GM18520 (cell line): ENCODE data around the gene GJA3.

Source experiments
- ATAC-seq: cut with Tn5 transposase; IDR thresholded peaks from one replicate; pipeline ENCODE4 v1.9.1; 2021; ENCODE audit not compliant: unreplicated experiment

Gene GJA3

DNA sequence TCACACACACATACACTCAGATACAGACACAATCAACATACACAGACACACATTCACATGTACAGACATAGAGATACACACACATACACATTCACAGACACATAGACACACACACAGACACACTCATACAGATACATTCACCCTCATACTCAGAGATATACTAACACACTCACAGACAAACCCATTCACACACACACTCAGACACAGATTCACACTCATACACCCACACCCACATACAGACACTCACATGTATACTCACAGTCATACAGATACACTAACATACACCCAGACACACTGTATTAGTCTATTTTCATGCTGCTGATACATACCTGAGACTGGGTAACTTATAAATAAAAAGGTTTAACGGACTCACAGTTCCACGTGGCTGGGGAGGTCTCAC lies 30.8 kb downstream of the GJA3 start:
- no peak for ATAC-seq

- ATAC-seq = no peak
Measured at GRCh38 chr13:20129076-20129475, 31.8 kb downstream of the GJA3 start.

DNA sequence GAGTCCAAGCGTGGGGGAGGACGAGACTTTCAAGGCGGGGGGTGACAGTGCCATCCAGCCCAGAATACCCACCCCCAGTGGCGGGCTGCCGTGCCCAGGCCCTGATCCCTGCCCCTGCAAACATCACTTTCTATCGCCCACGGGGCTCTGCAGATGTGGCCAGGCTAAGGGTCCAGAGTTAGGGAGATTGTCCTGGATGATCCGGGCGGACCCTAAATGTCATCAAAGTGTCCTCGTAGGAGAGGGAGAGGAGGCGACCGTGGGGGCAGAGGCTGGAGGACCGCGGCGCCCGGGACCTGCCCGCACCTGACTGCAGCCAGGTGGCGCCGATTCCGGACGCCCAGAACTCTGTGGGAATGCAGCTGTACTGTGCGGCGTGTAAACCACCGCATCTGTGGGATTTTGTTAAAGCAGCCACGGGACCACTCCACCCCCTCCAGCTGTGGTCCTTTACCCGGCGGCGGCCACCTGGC lies 32.4 kb downstream of the GJA3 start:
- no peak for ATAC-seq

DNA sequence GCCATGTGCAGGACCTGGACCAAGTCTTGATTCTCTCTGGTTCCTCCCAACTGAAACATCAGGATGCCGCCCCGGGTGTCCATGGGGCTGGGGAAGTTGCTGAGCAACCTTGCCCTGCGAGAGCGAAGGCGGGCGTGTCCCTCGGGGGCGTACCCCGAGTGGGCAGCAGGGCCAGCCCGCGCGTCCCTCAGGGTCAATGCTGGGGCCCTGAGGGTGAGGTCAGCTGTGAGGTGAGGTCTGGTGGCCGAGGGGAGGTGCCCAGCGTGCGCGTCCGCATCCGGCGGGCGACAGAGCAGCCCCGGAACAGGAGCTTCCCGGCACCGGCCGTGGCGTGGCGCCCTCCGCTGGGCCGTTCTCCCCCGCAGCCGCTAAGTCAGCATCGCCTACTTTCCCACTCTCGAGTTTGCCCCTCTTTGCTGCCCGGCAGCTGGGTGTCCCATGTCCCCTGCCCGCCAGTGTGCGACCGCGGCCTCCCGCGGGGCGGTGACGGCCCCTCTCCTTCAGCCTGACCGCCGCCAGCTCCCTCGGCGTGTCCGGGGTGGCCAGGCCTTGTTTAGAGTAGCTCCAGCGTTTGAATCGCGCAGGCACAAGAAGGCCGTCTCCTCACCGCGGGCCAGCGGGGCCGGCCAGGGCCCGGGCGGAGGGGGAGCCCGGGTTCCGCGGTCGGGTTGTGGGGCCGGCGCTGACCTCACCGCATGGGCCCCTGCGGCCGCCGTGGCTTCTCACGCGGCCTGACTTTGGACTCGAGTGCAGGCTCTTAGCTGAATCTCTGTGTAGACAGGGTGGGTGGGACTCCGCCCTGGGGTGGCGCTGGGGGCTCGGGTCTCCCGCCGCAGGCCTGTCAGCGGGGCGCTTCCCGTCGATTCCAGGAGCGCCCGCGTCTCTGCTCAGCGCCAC lies 33.0 kb downstream of the GJA3 start:
- no peak for ATAC-seq

DNA sequence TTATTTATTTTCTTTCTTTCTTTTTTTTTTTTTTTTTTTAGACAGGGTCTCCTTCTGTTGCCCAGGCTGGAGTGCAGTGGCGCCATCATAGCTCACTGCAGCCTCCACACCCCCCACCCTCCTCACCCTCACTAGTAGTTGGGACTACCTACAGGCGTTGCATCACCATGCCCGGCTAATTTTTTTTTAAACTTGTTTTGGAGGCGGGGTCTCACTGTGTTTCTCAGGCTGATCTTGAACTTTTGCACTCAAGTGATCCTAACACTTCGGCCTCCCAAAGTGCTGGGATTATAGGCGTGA lies 33.6 kb downstream of the GJA3 start:
- no peak for ATAC-seq

DNA sequence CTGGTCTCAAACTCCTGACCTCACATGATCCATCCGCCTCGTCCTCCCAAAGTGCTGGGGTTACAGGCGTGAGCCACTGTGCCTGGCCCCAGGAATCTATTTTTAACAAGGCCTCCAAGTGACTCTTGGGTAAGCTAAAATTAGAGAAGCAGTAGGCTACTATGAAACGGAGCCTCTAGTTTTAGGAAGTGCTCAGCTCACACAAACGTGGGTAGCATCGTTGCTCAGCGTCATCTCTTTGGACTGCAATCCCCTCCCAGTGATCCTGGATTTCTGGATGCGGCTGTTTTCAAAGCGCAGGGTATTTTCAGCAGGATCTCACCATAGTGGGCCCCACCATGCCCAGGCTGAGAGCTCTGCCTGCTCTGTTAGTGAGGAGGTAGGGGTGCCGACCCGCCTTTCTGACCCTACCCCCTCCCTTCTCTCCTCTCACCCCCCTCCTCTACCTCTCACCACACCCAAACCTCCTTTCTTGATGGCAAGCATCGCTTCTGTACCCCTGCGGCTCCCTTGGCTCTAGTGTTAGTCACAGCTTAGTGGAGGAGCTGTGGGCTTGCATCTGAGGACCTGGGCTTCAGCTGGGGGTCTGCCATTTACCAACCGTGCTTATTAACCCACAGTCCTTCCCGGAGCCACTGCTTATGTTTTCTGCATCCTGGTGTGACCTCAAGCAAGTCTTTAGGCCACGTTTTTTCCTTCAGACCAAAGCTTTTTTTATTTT lies 34.2 kb downstream of the GJA3 start:
- ATAC-seq = no peak

DNA sequence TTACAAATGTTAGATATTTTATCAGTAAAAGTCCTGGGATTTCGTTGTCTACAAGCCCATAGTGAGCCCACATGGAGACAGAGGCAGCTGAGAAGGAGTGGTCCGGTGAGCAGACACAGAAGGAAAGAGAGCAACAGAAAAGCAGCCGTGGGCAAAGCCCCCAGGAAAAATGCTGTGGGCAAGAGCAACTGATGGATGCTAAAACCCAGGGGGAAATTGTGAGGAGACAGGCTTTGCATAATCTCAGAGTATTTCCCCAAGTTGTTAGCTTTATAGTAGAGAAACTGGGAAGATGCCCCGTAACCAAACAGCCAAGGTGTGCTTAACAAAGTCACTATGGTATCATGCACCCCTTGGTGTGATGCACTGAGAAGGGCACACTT lies 35.1 kb downstream of the GJA3 start:
- ATAC-seq = no peak

- no peak for ATAC-seq
Measured at GRCh38 chr13:20125129-20125782, 35.6 kb downstream of the GJA3 start.

DNA sequence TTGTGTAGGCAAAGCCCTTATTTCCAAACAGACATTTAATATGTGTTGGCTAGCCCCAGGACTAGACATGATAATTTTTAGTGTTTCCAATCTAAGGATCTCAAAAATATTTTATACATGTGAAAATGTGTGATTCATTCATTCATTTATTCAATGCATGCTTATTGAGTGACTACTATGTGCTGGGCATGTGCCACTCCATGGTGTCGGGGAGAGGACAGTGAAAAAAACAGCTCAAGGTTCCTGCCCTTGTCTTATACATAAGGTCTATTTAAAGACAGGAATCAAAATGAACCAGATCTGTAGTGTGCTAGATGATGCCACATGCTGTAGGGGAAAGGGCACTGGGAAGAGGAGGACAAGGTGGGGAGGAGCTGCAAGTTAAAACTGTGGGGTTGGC lies 36.5 kb downstream of the GJA3 start:
- no peak for ATAC-seq

- ATAC-seq = no peak
Measured at GRCh38 chr13:20121159-20121525, 39.7 kb downstream of the GJA3 start.

DNA sequence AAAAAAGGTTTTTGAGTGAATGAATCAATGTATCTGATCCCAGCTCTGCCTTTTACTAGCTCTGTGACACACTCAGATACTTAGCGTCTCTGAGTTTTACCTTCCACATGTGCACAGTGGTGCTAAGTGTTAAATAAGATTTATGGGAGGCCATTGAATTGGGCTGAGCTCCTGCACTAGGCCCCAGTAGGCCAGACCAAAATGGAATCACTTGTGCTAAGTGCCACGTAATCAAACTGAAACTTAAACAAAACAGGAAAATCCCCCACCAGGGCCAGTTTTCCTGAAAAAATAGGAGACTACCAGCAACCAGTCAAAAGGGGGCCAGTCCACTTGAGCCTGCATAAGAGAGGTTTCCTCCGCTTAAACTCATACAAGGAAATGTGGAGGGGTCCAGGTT lies 40.9 kb downstream of the GJA3 start:
- ATAC-seq = no peak

DNA sequence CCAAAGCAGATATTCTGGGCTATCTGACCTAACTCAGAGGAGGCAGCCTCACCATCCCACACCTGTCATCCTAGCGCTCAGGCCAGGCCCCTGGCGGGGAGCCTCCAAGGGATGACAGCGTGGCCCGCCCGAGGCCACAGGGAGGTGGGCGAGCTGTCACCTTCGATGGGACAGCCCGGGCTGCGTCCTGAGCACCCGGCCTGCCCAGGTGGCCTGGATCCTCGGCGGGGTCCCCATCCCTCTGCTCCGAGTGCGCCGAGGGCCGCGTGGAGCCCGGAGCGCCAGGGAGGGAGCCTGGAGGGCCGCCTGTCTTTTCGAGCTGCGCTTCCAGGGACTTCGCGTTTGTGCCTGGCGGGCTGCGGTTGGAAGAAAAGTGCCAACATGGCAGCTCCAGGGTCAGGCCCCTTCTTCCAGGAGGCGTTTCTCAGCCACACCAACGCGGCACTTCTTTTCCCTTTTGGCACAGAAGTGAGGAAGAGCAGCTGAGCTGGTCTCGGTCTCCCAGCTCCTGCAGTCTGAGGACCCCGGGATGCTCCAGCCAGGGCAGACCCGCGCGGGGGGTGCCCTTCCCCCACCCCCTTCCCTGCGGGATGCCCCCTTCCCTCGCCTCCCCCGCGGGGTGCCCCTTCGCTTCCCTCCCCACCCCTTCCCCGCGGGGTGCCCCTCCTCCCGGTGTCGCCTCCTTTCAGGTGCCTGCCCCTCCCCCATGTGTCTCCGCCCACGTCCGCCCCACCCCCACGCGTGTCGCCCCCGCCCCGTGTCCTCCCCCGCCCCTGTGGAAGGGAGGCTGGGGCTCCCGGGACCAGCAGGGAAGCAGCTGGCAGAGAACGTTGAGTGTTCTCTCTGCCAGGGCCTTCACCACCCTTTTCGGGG lies 42.3 kb downstream of the GJA3 start:
- no peak for ATAC-seq

DNA sequence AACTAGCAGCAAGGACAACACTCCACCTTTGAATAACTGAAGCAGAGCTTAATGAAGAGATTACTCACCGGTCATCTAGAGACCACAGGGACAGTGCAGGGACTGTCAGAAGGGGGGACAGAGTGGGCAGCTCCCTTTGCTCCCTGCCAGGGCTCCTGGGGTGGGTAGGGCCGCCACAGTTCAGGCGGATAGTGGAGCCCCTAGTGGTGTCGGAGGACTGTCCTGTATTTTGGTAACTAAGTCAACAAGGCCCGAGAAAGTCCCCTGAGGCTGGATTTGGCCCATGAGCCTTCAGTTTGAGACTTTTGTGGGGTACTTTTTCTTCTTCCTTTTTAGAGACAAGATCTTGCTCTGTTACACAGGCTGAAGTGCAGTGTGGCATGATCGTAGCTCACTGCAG lies 44.6 kb downstream of the GJA3 start:
- no peak for ATAC-seq

- ATAC-seq = no peak
Measured at GRCh38 chr13:20114066-20114610, 46.7 kb downstream of the GJA3 start.

DNA sequence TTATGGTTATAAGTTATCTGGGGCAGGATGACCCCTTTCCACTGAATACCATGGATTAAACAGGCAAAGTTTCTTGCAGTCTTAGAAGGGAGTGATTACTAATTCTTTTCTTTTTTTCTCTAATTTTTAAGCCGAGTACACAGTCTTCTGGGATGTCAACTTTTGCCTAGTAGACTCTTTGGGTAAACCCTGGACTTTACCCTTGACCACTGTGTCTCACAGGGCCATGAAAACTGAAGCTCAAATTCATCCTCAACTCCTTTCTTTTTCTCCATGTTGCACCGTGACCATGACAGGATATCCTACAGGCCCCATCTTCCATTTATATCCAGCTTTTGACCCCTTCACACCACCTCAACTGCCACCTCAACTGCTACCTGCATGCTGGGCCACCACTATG lies 51.8 kb downstream of the GJA3 start:
- ATAC-seq = no peak

DNA sequence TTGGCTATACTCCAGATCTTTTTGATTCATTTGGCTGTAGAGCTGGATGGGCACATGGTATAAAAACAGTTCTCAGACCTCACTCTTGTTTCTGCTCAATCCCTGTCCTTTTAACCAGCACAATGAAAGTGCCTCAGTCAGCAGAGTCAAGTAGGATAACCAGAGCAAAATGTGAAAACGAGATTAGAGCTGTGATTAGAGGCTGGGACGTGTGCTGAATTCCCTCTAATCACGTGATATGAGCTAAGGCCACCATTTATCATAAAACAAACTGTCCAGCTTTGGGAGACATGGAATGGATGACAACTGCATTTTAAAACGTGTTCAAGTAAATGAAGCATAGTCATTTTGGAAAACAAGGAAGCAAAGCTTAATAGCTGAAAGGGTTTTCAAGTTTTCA lies 54.1 kb downstream of the GJA3 start:
- ATAC-seq = no peak

GRCh38 chr13:20105161-20105689 lies 55.6 kb downstream of the GJA3 start:
- no peak for ATAC-seq

GRCh38 chr13:20102525-20103180 lies 58.2 kb downstream of the GJA3 start:
- no peak for ATAC-seq

DNA sequence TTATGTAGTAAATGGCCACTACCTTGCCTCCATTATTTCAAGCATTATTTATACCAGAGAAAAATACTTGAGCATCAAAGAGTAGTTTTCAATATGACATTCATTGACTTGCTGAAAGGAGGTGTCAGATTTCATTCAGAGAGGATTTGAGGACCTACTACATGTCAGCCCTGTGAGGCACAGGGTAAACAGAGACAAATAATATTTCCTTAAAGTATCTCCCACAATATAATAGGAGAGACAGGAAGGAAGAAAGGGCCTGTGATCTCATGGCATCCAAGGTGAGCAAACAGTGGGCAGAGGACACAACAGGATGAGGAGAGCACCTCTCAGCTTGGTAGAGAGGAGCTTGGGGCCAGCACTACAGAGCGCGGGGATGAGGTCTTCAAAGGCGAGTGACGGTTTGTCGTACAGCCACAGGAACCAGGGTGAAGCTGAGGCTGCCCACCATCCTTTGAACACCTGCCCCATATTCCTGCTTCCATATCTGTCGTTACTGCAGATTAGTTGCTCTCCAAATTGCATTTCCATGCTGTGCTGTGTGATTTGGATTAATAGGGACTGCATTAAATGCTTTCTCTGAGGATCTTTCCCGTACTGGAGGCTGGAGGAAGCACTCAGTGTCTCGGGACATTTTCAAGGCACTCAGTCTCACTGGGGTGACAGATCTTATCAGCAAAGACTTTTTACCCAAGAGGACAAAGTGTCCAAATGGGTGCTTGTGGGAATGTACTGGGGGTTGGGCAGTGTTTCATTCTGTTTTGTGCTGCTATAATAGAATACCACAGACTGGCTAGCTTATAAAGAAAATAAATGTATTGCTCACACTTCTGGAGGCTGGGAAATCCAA lies 59.2 kb downstream of the GJA3 start:
- no peak for ATAC-seq
